Measurements from ENCODE around the gene DNAJC27.

DNAJC27 gene

DNA sequence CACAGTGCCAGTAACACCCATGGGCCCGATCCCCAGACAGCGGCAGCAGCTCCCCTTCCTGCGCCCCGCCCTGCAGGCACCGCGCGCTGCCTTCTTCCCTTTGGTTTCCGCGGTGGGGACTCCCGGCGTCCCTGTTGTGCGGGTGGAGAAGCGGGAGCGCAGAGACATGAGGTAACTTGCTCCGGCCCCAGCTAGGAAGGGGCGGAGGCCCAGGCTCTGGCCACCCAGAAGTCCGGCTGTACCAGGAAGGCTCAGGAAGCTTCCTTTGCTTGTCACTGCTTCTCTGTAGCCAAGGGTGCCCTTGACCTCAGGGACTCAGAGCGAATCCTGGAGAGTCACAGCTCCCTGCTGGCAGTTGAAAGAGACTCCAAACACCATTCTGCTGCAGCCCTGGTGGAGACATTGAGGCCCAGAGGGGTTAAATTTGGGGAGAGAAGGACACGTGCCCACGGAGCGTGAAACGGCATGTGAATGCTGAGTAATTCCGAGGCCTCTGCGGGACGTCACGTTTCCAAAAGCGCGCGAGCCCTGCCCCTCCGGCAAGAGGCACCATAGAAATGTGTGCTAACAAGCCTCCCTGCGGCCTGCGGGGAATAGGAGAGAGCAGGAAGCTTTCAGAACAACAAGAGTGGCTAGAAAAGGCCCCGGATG is 45.0 kb downstream of the DNAJC27 start:
- no peak overlapping the region for H3K4me3 ChIP-seq (ENCODE audit: low read length)
- peak; percentile 59 for DNase-seq (ENCODE audit: low read depth)
- TF ChIP-seq, protein P1, sequence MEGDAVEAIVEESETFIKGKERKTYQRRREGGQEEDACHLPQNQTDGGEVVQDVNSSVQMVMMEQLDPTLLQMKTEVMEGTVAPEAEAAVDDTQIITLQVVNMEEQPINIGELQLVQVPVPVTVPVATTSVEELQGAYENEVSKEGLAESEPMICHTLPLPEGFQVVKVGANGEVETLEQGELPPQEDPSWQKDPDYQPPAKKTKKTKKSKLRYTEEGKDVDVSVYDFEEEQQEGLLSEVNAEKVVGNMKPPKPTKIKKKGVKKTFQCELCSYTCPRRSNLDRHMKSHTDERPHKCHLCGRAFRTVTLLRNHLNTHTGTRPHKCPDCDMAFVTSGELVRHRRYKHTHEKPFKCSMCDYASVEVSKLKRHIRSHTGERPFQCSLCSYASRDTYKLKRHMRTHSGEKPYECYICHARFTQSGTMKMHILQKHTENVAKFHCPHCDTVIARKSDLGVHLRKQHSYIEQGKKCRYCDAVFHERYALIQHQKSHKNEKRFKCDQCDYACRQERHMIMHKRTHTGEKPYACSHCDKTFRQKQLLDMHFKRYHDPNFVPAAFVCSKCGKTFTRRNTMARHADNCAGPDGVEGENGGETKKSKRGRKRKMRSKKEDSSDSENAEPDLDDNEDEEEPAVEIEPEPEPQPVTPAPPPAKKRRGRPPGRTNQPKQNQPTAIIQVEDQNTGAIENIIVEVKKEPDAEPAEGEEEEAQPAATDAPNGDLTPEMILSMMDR (IDR thresholded peaks at IDR 0.05; ENCODE audit: insufficient read depth, low read depth, low read length, missing control alignments) = no peak

DNA sequence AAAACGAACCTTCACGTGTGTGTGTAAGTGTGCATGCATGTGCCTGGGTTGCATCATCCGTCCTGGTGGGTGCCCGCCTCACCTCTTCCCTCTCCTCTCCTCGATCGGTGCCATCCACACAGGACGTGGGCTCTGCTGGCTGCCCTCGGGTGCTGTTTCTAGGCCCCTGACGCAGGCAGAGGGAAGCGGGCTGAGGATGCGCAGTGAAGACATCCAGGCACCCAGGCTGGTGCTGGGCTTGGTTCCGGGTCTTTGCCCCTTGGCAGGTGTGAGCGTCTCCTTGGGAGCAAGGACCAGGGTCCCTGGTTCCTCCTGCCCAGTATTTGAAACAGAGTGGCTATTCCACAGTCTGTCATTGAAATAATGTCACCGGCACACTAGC is 45.5 kb downstream of the DNAJC27 start:
- H3K4me3 ChIP-seq (ENCODE audit: low read length) = no peak overlapping the region
- DNase-seq (ENCODE audit: low read depth) = no peak
- TF ChIP-seq, protein P1 (IDR thresholded peaks at IDR 0.05; ENCODE audit: insufficient read depth, low read depth, low read length, missing control alignments) = no peak

DNA sequence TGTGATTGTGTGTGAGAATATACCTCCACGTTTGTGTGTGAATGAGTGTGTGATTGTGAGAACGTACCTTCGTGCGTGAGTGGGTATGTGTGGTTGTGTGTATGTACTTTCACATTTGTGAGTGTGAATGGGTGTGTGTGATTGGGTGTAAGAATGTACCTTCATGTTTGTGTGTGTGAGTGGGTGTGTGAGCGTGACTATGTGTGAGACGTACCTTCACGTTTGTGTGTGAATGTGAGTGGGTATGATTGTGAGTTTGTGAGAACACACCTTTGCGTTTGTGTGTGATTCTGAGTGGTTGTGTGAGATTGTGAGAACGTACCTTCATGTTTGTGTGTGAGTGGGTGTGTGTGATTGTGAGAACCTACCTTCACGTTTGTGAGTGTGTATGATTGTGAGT is 45.9 kb downstream of the DNAJC27 start:
- TF ChIP-seq, protein P1 (IDR thresholded peaks at IDR 0.05; ENCODE audit: insufficient read depth, low read depth, low read length, missing control alignments) = no peak
- H3K4me3 ChIP-seq (ENCODE audit: low read length) = no peak overlapping the region
- no peak for DNase-seq (ENCODE audit: low read depth)

DNA sequence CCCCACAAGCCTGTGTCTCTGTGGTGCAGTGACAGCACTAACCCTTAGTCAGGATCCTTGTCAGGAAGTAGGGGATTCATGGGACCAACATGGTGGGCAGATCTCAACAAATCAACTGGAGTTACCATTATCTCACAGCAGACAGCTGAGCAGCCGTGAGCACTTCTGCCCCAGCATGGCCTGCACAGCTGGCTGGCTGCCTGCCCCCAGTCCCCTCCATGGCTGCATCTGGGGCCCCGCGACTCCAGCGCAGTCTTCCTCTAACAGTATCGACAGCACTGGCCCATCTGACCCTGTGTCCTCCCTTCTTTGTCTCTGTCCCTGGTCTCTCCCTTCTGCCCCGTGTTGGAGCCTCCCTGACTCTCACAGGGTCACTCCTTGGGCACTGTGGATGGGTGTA is 47.0 kb downstream of the DNAJC27 start:
- TF ChIP-seq, protein P1 (IDR thresholded peaks at IDR 0.05; ENCODE audit: insufficient read depth, low read depth, low read length, missing control alignments) = no peak
- no peak overlapping the region for H3K4me3 ChIP-seq (ENCODE audit: low read length)
- DNase-seq (ENCODE audit: low read depth) = no peak

DNA sequence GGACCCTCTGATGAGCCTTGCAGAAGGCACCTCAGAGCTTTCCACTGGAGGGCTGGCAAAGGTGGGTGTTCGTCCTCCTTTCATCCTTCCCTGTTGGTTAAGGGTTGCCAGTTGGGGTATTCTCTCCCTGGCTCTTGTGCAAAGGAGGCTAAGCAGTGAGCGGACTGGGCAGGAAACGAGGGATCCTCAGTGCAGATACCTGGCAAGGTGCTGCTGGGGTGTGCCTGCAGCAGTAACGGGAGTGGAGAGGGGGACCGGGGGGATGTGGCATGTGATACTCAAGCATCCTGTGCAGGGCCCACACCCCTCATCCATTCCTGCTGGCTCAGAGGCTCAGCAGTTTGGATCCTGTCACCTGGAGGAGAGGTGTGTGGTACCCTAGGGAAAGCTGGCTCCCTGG is 47.5 kb downstream of the DNAJC27 start:
- TF ChIP-seq, protein P1 (IDR thresholded peaks at IDR 0.05; ENCODE audit: insufficient read depth, low read depth, low read length, missing control alignments) = no peak
- H3K4me3 ChIP-seq (ENCODE audit: low read length) = no peak overlapping the region
- DNase-seq (ENCODE audit: low read depth) = no peak

DNA sequence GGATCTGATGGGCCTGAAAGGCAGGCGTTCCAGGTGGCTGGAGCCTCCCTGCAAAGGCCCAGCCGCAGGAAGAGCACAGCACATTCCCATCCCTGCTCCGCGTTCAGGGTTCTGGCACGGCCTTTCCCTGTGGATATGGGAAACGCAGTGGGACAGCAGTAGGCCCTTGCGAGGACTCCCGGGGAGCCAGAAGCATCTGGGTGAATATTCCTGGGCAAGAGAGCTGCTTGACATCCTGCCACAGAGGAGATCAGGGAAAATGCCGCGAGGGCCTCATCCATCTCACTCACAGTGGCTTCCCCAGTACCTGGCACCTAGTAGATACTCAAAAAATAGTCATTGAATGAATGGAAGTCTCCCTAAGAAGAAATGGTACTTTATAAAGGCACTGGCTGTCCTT is 48.6 kb downstream of the DNAJC27 start:
- DNase-seq (ENCODE audit: low read depth) = no peak
- no peak overlapping the region for H3K4me3 ChIP-seq (ENCODE audit: low read length)
- TF ChIP-seq, protein P1 (IDR thresholded peaks at IDR 0.05; ENCODE audit: insufficient read depth, low read depth, low read length, missing control alignments) = no peak

DNA sequence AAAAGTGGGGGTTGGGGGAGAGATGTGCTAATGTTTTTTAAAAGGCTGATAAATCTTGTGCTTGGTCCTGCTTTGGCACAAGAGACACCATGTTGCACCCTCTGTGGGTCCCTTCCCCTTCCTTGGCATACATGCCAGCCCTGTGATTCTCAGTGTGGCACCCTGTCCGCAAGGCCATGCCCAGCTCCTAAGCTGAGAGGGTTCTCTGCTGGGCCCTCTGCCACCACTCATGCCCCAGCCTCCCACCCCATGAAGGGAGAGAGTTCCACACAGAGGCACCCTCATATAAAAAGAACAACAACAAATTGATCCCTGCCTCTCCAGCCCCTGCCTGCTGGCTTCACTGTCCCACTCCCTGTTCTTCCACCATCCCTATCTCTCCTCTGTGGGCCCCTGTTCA is 49.2 kb downstream of the DNAJC27 start:
- no peak overlapping the region for H3K4me3 ChIP-seq (ENCODE audit: low read length)
- DNase-seq (ENCODE audit: low read depth) = no peak

More for the DNA sequence above, 49.2 kb downstream of the DNAJC27 start:
- TF ChIP-seq, protein P1 (IDR thresholded peaks at IDR 0.05; ENCODE audit: insufficient read depth, low read depth, low read length, missing control alignments) = no peak

All from epithelial cell of esophagus (primary cell).